HG03521 (cell line): Measurements from ENCODE around the gene ELL.

Experiments used
- ATAC-seq: cut with Tn5 transposase; IDR thresholded peaks from one replicate; pipeline ENCODE4 v1.9.1; 2021; ENCODE audit warnings: mild to moderate bottlenecking, moderate library complexity; ENCODE audit not compliant: unreplicated experiment

The ELL gene

DNA sequence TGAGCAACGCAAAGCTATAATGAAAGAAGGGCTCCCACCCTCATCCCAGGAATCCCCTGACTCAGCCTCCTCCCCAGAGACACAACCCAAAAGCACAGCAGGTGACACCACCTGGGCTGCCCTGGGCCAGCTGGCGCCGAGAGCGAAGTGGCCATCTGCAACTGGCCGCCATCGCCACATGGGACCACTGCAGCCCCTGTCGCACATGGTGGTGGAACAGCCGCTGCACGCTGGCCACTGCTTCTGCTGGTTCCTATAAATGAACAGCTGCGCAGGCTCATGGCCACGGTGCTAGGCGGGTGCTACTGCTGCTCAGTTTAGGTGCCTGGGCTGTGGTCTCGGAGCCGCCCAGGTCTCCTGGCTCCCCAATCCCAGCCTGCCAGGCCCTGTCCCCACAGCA, 72.3 kb downstream of the ELL start:
- ATAC-seq, result no peak

DNA sequence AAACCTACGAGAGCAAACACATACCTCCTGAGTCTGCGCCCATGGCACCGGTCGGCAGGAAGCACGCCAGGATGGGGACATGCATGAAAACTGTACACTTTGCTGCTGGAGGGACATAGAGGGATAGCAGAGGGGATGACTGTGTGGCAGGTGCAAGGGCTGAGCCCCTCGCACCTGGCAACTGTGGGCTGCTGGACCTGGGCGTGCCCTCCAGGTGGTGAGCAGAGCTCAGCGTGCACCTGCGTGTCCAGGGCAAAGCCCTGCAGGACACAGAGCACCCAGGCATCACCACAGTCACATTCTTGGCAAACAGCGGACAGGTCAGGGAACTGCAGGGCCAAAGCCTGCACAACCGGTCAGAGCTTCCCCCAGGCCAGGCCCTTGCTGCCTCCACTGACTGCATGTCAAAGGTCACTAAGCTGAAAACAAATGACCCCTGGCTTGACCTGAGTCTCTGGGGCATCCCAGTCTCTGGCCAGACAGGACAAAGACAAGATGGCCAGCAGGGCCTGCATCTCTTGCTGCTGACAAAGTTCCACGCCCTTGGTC, 75.0 kb downstream of the ELL start:
- no peak for ATAC-seq

GRCh38 chr19:18446145-18446810, 75.6 kb downstream of the ELL start:
- ATAC-seq, result no peak

GRCh38 chr19:18445262-18445948, 76.5 kb downstream of the ELL start:
- no peak for ATAC-seq

- ATAC-seq, result no peak
Observed at GRCh38 chr19:18444513-18444912, 77.4 kb downstream of the ELL start.

DNA sequence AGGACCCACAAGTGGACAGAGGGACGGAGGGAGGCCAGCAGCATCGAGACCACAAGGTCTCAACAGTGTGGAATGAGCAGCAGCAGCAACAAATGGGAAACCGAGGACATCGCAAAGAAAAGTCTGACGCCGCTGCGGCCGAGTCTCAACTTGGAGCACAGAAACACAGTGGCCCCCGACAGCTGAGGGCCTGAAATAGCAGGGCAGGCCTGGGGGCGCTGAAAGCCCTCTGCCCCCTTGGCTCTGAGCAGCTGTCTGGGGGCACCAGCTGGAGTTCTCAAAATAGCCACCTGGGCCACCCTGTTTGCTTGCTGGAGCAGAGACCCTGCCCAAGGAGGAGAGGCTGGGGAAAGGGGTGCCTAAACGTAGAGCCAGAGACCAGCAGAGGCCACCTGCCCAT, 78.0 kb downstream of the ELL start:
- no peak for ATAC-seq

- ATAC-seq, result no peak
Observed at GRCh38 chr19:18443406-18443805, 78.5 kb downstream of the ELL start.

DNA sequence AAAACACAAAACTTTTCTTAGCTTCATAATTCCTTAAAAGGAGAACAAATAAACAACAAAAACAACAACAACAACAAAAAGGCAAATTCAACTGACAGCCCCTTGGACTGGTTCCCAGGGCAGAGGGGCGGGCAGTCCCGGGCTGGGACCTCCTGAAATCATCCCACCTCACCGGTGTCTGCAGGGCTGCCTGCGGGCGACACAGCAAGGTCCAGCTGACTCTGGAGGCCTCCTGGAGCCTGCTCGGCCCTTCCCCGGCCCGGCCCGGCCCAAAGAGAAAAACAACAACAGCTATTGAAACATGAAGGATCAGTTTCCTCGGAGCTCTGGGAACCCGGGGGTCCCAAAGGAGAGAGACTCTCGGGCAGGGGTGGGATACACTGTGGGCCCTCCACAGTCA, 78.9 kb downstream of the ELL start:
- ATAC-seq, result no peak

DNA sequence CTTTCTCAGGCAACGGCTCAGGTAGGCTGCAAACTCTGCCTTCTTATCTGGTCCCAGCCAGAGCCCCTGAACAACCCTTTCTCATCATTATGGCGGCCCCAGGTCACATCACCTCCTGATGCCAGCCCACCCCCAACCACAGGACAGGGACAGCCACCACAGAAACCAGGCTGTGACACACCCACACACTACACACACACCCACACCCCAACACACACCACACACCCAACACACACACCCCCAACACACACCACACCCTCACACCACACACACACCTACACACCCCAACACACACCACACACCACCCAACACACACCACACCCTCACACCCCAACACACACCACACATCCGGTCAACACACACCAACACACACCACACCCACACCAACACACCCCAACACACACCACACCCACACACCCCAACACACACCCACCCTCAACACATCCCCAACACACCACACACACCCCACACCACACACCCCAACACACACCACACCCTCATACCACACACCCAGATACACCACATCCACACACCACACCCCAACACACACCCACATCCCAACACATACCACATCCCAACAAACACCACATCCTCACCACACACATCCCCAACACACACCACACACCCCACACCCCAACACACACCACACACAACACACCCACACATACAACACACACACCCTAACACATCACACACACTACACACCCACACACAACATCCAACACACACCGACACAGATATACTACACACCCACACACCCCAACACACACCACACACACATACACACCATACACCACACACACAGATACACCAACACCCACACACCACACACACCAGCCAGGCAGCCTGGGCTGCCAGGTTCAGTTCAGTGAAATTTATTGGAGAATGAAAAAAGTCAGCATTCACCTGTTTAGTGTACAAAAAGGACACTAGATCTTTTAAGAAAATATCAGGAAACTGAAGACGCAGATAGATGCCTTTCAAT, 79.8 kb downstream of the ELL start:
- ATAC-seq, result no peak

DNA sequence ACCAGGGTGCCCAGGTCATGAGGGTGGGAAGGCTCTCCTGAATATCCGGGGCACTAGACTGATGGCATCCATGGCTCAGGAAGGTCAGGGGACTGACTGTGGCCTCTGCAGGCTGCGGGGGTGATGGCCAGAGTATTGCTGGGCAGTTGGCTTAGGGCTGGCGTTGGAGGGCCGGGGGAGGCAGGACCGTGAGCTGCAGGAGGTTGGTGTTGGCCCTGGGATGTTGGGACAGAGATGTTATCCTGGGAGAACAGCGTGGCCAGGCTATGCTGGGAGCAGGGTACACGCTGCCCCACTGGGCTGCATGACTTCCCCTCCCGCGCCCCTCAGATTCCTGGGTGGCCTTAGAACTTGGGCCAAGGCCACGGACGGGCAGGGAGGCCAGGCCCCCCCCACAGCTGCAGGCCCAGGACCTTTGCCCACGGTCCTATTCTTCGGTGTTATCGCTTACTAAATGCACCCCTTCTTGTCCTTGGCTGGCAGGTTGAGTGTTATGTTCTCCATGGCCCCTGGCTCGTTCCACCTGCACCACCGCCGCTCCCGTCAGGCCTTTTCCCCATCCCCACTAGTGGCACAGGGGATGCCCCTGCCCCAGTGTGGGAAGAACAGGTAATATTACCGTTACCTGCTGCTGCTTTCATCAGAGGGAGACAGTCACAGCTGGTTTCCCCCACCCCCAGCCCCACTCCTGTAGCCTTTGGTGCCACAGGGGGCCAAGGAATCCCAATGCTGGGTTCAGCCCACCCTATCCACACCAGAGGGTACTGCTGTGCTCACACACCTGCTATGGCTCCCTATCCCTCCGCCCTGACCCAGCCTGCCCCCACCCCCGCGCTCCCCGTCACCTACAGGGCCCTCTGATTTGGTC, 80.7 kb downstream of the ELL start:
- ATAC-seq, result no peak

- no peak for ATAC-seq
Observed at GRCh38 chr19:18440415-18440877, 81.4 kb downstream of the ELL start.

DNA sequence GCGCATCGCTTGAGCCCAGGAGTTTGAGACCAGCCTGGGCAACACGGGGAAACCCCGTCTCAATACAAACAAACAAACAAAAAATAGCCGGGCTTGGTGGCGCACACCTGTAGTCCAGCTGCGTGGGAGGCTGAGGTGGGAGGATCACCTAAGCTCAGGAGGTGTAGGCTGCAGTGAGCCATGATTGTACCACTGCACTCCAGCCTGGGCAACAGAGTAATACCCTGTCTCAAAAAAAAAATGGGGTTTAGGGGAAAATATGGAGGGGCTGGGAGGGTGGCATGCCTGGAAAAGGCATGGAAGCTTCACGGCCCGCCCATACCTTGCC, 82.0 kb downstream of the ELL start:
- ATAC-seq, result no peak

DNA sequence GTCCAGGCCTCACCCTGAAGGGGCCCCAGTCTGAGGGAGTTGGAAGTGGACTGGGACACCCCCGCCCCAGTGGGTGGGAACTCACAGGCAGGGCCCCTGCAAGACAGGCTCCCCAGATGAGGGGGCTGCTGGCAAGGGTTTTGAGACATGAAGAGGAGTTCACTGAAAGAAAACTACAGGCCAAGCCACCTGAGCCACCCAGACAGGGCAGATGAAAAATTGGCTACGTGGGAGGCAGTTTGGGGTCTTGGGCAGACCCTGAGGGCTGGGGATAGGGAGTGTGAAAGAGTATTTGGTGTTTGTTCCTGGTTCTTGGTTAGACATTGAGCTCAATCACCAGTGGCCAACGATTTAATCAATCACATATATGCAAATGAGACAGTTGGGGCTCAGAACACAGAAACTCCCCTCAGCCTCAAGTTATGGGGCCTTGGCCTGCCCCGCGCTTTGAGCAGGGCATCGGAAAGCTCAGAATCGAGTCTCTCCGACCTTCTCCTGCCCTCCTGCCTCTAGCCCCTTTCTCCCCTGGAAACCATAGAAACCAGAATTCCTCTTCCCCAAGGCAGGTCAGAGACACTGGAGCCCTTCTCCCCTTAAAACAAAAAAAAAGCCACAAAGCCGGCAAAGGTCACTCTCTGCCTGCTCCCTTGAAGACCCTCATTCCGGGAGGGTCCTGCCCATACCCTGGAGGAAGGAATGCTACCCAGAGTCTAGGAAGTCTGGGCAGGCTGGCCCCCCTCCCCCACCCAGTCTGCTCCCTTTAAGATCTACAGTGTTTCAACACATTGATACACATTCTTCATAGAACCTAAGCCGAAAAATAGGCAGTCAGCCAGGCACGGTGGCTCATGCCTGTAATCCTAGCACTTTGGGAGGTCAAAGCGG, 82.6 kb downstream of the ELL start:
- no peak for ATAC-seq

- ATAC-seq, result no peak
Observed at GRCh38 chr19:18438331-18439024, 83.4 kb downstream of the ELL start.

DNA sequence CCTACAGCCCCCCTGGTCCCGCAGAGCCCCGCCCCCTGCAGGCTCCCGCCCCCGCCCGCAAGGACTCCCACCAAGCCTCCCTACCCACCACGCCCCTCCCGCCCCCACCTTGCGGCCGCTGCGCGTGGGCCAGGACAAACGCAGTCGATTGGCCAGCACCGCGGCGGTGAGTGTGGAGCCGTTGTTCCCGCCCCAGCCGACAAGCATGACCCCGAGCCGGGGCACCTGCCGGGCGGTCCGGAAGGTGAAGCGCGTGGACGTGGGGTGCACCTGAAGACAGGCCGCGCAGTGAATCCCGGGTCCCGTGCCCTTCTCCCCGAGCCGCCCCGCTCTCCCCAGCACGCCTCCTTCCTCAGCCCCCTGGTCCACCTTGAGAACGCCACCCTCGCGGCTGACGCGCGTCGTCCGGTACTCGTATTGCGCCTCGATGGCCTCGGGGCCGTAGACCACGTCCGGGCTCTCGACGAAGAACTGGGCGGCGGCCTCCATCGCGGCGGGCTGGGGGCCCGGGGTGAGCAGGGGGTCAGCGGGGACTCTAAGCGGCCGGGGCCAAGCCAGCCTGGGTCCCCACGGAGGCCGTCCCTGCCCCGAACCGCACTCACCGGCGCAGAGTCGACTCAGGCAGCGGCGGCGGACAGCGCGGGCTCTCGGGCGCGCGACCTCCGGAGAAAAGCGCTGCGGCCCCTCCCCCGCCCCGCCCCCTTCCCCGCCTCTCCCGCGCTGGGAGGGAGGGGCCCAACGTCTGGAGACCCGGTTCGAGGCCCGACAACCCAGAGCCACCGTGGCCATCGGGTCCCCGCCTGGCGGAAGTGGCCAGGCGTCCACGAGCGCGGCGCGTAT, 84.2 kb downstream of the ELL start, which contains the start of gene ISYNA1:
Gene ISYNA1 (minus strand): TSS at position 643 of the 840 bp plus-strand sequence. CDS start 154 bp downstream, at position 489.
- ATAC-seq, result peak; percentile 17

GRCh38 chr19:18436671-18437490, 85.0 kb downstream of the ELL start:
- peak; percentile 38 for ATAC-seq
